Measurements from ENCODE around the gene RFTN1.

RFTN1 gene

DNA sequence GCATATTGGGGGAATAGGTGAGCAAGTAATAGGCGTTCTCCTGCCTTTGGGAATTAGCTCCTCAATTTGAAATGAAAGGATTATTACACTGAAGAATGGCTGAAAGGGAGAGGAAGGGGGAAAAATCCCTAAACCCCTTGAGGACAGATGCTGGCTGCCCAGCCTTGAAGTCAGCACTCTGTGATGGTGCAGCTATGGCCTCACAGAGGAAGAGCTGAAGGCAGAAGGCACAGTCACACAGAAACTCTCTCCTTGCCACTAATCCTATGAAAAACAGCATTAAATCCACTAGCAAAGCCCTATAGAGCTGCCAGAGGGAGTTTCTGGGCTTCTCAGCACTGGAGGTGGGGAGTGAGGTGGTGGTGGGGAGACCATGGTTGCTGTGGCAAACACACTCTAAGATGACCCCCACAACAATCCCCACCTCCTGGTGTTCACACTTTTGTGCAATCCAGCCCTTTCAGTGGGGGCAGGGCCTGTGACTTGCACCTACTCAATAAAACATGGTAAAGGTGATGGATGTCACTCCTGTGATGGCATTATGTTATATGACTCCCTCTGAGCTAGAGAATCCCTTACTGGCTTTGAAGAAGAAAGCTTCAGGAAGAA lies 101.2 kb downstream of the RFTN1 start:
- peak; percentile 84 for FAIRE-seq
- no peak for DNase-seq (ENCODE audit: insufficient read length, low spot score)

DNA sequence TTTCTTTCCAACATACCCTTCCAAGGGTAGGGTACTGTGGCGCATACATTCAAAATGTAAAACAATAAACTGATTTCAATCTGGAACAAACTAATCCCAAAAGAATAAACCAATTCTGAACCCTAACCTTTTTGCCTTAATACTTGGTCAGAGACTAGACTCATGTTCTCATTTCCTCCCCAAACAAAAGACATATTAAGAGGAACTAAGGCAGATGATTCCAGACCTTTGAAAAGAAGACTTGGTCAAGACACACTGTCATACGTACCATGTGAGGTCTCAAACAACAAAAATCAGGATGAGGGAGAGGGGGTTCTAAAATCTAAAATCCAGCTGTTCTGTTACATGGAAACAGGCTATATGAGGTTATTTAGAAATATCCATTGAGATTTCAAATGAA lies 102.1 kb downstream of the RFTN1 start:
- peak; percentile 80 for FAIRE-seq
- DNase-seq (ENCODE audit: insufficient read length, low spot score): no peak

DNA sequence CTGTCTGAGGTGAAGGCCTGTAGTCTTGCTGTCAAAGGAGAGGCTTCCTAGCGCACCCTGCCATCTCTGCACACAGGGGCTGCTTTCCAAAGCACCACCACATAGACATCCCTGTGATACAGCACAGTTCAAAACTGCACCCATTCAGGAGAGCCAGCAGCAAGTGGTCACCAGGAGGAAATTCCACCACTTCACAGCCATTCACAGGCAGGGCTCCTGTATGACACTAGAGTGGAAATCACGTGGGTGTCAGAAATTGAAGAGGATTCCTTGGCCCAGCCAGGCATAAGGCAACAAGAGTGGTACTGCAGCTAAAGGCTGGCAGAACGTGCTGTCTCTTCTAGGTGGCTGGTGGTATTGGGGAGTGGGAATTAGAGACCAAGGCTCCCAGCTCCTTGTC lies 102.8 kb downstream of the RFTN1 start:
- no peak for FAIRE-seq
- DNase-seq (ENCODE audit: insufficient read length, low spot score): no peak

DNA sequence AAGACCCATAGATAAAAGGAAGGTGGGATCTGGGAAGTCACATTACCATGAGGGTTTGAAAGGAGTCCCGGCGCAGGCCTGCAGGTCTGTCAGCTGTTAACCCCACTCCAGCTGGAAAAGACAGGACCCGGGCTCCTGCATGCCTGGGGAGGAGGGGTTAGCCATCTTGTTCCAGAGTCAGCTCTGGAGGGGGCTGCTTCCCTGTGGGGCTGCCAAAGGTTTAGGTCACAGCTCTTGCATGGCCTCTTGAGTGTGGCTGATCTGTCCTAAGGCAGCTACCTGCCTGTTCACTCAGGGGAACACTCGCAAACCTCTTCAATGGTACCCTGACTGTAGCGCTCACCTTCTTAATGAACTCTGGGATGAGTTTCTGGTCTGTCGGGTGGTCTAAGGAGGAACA lies 104.5 kb downstream of the RFTN1 start:
- DNase-seq (ENCODE audit: insufficient read length, low spot score) (no peak), FAIRE-seq (no peak)

DNA sequence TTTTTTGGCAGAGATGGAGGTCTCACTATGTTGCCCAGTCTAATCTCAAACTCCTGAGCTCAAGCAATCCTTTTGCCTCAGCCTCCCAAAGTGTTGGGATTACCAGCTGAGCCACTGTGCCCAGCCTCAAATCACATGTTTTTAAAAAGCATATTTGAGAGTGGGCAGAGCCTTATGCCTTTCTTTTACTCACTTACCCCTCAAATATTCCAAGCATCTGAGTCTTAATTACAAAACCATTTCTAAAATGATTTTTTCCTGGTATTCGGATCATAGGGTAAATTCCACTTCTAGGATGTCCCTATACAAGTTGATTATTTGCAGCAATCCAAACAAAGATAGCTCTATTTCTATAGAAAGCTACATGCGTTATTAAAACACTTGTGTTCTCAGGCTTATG lies 106.1 kb downstream of the RFTN1 start:
- DNase-seq (ENCODE audit: insufficient read length, low spot score): no peak
- peak; percentile 52 for FAIRE-seq

DNA sequence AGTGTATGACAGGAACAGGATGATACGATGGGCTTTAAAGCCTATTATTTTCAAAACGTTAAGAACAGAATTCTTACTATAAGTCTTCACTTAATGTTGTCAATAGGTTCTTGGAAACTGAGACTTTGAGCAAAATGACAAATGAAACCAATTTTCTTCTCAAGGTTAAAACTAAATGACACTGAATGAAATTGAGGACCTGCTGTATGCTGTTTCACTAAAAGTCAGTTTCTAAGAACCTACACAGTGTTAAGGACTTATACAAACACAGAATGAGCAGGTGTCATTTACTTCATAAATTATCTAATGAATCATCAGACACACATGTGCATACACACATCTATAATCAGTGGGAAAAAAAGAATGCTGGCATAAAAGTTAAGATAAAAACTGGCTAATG lies 106.9 kb downstream of the RFTN1 start:
- FAIRE-seq (peak; percentile 79), DNase-seq (ENCODE audit: insufficient read length, low spot score) (no peak)

DNA sequence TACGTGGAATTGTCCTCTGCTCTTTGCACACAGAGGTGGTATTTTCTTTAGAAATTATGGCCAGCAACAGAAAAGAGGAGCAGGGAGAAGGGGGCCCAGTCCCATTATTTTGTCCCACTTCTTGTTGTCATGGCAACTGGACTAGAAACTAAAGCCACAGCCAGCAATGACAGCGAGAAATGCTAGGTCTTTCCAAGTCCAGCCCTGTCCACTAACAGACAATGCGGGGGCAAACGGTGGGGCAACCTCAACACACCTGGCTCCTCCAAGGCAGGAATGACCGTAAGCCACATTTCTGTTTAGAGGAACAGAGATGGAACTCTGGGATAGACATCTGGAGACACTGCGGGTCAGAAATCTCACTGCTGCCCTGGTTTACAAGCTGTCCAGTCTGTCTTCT lies 107.3 kb downstream of the RFTN1 start:
- no peak for DNase-seq (ENCODE audit: insufficient read length, low spot score)
- peak; percentile 55 for FAIRE-seq

DNA sequence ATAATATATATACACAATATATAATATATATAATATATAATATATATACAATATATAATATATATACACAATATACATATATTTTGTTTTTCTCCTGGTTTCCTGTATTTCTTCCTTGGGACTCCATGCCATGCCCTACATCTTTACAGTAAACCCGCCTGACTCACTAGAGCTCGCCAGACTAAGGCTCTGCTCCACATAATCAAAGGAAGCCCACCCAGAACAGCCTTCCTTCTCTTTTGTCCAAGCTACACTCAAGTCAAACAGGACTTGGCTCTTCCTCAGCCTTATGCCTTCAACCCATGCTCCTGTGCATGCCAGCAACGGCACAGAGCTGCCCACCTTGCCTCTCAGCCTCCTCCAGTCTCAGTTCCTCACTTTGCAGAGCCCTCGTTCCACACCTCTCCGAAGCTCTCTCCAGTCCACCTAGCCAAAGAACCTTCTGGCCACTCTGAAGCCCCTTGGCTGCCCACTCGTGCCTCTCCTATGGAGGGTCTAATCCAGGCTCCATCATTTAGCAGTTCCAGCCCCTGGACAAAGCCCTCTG lies 109.1 kb downstream of the RFTN1 start:
- DNase-seq (ENCODE audit: insufficient read length, low spot score) (no peak), FAIRE-seq (no peak)

DNA sequence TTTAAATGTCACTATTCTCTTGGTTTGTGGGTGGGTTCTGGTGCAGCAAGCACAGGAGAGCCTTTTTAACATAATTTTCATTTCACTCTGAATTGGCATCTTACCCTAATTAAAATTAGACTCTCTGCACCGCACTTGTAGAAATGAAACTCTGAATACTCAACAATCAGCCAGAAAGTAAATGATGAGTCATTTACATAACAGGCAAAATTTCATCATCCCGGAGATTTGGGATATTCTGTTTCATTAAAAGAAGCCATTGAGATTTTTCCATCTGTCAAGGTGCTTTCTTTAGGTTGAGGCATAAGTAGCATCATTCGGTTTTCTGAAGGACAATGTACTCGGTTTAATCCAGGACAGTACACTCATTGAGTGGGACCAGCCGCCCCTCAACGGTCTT lies 111.0 kb downstream of the RFTN1 start:
- FAIRE-seq (no peak), DNase-seq (ENCODE audit: insufficient read length, low spot score) (no peak)

DNA sequence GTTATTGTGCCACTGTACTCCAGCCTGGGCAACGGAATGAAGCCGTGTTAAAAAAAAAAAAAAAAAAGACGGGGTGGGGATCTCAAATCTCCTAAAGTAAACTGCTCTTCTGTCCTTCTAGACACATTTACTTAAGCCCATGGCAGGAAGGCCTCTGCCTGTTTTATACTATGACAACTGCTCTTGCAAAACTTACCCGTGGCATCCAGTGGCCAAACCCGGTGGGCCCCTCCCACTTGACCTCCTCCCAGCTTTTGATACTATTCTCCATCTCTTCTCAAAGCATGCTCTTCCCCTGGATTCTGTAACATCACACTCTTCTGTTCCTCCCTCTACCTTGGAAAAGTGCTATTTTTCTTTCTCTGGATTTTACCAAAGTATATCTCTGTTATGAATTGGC lies 112.2 kb downstream of the RFTN1 start:
- no peak for FAIRE-seq
- no peak for DNase-seq (ENCODE audit: insufficient read length, low spot score)

DNA sequence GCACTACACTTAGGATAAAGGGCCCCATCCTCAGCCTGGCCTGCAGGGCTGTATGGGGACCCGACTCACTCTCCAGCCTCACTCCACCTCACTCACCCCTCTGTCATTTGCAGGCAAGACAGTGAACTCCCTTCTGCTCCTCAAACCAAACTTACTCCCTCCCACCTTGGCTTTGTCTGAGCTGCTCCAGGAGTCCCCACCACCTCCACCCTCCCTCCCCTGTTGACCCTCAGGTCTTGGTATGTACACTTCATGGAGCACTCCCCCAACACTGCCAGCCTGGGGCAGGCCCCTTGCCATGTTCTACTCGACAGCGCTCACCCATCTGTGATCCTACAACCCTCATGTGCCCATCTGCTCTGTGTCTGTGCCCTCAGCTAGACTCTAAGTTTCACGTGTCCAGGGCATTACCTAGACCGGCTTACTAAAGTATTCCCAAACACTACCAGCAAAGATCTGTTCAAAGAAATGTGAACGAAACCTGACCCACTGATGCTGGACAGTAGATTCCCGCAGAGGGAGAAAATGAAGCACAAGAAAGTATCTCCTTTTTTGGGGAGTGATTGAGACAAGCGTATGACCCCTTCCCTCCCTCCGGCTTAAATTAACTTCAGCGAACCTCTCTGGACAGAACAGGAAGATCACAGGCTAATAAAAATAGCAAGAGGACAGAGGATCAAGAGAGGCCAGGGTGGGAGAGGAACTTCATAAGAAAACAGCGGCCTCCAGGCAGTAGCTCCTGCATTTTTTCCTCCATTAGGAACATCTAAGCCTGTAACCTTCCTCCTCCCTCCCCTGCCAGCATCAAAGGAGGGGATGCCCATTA lies 113.2 kb downstream of the RFTN1 start:
- FAIRE-seq (peak; percentile 64), DNase-seq (ENCODE audit: insufficient read length, low spot score) (no peak)

DNA sequence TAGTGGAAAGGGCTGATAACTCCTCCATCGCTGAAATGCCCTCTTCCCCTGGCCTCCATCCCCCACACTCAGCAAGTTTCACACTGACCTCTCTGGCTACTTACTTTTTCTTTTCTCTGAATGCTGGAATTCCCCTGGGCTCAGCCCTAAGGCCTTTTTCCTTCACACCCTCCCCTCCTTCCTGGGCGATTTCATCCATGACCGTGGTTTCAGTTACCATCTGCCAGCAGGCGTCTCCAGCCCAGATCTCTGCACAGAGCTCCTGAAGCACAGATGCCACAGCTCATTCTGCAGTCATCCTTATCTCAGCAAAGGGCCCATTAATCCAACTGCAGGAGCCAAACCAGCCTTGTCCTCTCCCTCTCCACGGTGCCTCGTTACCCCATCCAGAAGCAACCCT lies 114.0 kb downstream of the RFTN1 start:
- no peak for DNase-seq (ENCODE audit: insufficient read length, low spot score)
- FAIRE-seq: peak; percentile 82

DNA sequence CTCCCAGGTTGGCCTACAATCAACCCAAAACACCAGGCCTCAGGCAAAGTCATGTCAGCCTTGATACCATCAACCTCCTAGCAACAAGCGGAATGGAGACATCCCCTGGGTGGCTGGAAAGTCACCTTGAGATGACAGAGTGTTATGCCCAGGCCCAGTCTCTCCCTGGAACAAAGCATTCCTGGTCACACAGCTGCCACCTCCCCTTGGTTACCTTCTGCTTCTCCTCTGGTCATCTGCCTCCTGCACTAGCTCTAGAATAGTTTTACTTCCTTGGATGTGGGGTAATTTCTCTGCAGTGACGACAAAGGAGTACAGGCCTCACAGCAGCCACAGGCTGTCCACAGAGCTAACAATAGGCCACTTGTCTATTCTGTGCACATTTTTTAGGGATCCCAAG lies 114.9 kb downstream of the RFTN1 start:
- DNase-seq (ENCODE audit: insufficient read length, low spot score) (no peak), FAIRE-seq (no peak)

DNA sequence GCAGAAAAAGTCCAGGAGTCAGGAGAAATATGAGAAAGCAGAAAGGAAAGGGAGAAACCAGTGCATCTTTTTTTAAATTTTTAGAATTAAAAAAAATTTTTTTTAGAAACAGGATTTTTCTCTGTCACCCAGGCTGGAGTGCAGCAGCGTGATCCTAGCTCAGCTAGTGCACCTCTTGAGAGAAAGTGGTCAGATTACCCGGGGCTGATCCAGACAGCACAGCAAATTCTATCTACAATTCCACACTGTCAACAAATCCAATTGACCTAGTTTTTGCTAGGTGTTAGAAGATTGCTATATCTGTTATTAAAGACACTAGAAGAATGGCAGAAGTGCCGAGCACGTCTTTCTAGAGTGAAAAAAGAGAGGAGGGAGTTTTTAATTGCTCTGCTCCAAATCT lies 117.3 kb downstream of the RFTN1 start:
- DNase-seq (ENCODE audit: insufficient read length, low spot score): no peak
- no peak for FAIRE-seq

DNA sequence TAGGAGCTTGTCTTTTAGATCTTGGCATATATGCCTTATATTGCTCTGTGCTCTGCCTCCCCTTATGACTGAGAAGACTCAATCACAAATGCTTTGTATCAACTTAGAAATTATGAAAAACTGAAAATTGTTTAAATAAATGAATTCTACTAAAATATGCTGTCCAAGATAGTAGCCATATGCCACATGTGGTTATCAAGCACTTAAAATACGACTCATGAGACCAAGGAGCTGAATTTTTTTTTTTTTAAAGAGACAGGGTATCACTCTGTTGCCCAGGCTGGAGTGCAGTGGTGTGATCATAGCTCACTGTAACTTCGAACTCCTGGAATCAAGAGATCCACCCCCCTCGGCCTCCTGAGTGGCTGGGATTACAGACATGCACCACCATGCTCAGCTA lies 118.3 kb downstream of the RFTN1 start:
- no peak for FAIRE-seq
- DNase-seq (ENCODE audit: insufficient read length, low spot score): no peak

DNA sequence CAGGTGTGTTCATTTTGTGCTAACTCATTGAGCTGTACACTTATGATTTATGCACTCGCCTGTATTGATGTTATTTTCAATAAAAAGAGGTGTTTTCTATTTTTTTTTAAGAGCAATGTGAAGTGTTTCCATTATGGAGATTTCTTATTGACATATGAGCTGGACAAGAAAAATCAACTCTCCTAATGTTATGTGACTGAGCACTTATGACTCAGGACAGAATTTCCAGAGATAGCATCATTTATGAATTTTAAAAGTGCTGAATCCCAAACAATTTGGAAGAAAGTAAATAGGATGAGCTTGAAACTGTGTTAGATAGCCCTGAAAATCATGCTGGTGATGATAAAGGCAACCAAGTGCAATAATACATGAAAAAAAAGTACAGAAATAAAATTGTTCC lies 118.9 kb downstream of the RFTN1 start:
- FAIRE-seq (no peak), DNase-seq (ENCODE audit: insufficient read length, low spot score) (no peak)

DNA sequence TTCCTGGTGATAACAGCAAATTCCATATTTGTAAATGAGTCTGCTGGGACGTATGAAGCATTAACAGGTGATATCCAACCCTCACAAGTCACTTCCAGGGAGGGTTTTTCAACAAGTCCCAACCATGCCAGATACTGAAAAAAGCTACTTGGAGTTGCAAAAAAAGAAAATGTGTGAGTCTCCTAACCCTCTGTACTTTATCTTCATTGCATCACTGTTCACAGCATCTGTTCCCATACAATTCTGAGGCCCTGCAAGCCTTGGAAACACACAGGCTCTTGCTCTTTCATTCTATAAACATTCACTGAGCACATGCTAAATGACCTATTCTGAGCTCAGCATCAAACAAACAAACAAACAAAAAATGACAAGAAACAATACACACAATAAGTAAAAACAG lies 120.8 kb downstream of the RFTN1 start:
- no peak for FAIRE-seq
- DNase-seq (ENCODE audit: insufficient read length, low spot score): no peak

DNA sequence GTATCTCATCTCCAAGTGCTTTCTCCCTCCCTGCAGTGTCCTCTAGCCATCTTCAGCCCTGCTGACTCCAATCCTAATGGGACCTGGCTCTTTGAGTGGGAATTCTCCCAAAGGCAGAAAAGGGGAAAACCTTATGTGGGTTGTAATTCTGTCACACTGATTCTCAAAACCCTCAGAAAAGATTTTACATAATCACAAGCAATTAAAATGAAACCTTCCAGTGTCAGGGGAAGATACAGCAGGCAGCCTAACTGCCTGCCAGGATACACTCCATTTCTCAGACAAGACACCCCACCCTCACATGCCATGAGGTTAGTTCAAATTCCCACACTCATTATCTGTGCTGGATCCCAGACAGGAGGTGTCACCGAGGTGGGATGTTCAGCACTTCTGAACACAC lies 121.4 kb downstream of the RFTN1 start:
- FAIRE-seq (no peak), DNase-seq (ENCODE audit: insufficient read length, low spot score) (no peak)

DNA sequence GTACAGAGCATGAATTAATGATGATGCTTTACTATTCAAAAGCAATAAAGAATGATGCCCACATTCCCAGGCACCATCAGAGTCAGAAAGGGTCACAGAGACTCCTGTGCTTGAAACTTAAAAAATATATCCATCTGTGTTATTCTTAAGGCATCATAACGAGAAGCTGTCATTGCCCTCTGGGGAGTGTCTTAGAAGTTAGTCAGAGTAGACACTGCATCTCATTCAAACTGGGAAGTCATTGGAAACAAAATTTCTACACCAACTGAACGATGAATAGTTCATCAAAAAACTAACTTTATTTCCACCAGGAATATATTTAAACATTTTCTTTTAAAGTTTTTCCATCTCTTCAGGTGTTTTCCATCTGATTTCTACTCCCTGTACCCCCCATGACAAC lies 122.9 kb downstream of the RFTN1 start:
- FAIRE-seq (no peak), DNase-seq (ENCODE audit: insufficient read length, low spot score) (no peak)

DNA sequence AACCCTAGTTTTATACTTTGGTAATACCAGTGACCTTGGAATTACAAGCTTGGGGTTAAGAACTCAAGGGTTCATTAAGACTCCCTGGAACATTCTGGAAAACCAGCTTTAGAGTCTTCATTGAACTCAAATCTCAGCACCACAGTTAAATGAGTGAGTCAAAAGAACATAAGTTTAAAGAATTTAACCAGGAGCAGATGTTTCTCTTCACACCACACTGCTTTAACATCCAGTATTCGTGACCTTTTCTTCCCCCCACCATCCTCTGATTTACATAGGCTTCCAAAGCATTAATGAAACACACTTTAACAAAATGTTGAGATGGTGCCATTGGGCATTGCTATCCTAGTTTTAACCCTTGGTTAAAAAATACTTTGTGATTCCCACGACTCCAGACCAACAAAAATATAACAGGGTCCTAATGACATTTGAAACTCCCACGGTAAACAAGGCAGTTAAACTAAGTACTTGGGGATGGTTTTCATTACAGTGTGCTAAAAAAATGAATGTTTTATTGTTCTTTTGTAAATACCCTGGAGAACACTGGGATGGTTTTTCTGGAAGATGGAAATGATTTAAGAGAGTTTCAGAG lies 124.6 kb downstream of the RFTN1 start:
- DNase-seq (ENCODE audit: insufficient read length, low spot score) (no peak), FAIRE-seq (no peak)

DNA sequence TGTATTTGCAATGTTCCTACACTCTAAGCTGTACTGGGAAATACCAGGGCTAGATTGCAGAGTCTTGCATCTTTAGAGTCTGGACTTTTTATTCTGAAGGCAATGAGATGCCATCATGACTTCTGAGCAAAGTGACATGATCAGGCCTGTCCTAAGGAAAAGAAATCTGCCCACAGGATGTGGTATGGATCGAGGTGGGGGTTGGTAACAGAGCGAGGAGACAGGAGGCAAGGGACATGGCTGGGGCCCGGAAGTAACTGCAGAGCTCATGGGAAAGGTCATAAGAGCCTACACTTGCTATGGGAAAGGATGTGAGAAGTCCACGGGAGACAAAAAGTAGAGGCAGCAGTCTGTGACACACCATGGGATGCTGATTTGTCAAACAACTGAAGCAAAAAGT lies 126.9 kb downstream of the RFTN1 start:
- no peak for DNase-seq (ENCODE audit: insufficient read length, low spot score)
- no peak for FAIRE-seq

DNA sequence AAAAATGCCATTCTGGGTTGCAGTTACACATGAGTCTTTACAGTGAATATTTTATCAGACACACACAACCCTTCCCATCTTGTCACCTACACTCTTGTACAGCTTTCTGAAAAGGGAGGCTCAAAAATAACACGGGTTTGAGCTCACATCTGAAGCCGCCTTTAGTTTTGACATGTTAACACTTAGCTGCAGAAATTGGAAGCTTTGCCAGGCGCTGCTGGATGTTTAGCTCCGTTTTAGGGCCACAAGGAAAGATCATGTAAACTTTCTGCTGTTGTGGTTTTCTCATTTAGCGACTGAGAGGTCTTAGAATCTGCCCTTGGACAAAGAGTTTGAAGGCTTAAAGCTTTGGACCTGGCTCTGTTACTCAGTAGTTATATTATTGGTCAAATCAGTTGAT lies 128.3 kb downstream of the RFTN1 start:
- no peak for FAIRE-seq
- no peak for DNase-seq (ENCODE audit: insufficient read length, low spot score)
